HepG2 (cell line): ENCODE data around the gene SPEM2. TPM values are rescaled to one million over a fixed set of nuclear protein-coding genes. Genes with fewer than 3 reads are reported as not detected.

Experiments used
- ATAC-seq: fragments of 200-7000 bp; cut with Tn5 transposase; 3 replicates; pipeline ENCODE4 v1.9.1; 2020; ENCODE audit warnings: mild to moderate bottlenecking, moderate library complexity
- BruUV-seq: library from RNA; stranded (reverse); fragments of 400-500 nt; replicated peaks from 2 replicates; lab custom pipeline; 2021; lab: Mats Ljungman, UMichigan
- CTCF ChIA-PET: fragments of 300-600 bp; formaldehyde crosslinking; extraction: SDS; loops from one replicate; lab custom pipeline; 2021; ENCODE audit warnings: low total read pairs, inconsistent platforms, low intra/inter-chr PET ratio; lab: Yijun Ruan, JAX
- POLR2A ChIA-PET: fragments of 350-600 bp; sonication (Branson Sonifier 250); formaldehyde crosslinking; loops from one replicate; lab custom pipeline; 2020; ENCODE audit warnings: antibody characterized with exemption, inconsistent platforms; lab: Yijun Ruan, JAX
- DNase-seq: peaks from one replicate; pipeline ENCODE4 v3.0.0-alpha.2; 2015; ENCODE audit warnings: low spot score
- FAIRE-seq: peaks from 3 replicates; lab custom pipeline; 2011; peaks lifted over from hg19 to GRCh38; lab: Jason Lieb, UNC
- H2AFZ ChIP-seq: one replicate; pipeline ENCODE4 v1.6.1; 2011; ENCODE audit warnings: low read length, inconsistent platforms
- H3K27ac ChIP-seq: fragments of 300-600 bp; 3 replicates; pipeline ENCODE4 v1.8.0; 2011; ENCODE audit warnings: mixed run types, mild to moderate bottlenecking, mixed read lengths, low read length, inconsistent platforms; ENCODE audit not compliant: insufficient read depth; ENCODE audit errors: extremely low read length
- H3K27me3 ChIP-seq, 2 experiments: fragments of 200-600 bp in 1 of 2; 2 replicates in 1 of 2; 3 replicates in 1 of 2; pipeline versions ENCODE4 v1.6.0 to v1.8.0; 2011; ENCODE audit warnings: low read length in 2 of 2, mild to moderate bottlenecking in 2 of 2, moderate library complexity in 2 of 2, inconsistent platforms in 1 of 2; ENCODE audit not compliant: insufficient read depth in 2 of 2, control insufficient read depth in 1 of 2
- H3K36me3 ChIP-seq, 2 experiments: fragments of 200-600 bp in 1 of 2; replicated peaks in 1 of 2; 2 replicates in 1 of 2; 3 replicates in 1 of 2; pipeline versions ENCODE4 v1.5.1 to v1.8.0; 2011; ENCODE audit warnings: low read length in 2 of 2, inconsistent platforms in 1 of 2; ENCODE audit not compliant: insufficient read depth in 2 of 2, control insufficient read depth in 1 of 2
- H3K4me1 ChIP-seq: 2 replicates; pipeline ENCODE4 v1.5.1; 2012; ENCODE audit warnings: low read length, inconsistent platforms; ENCODE audit not compliant: insufficient read depth
- H3K4me2 ChIP-seq: 2 replicates; pipeline ENCODE4 v1.6.0; 2011; ENCODE audit warnings: low read depth, low read length, inconsistent platforms
- H3K4me3 ChIP-seq, 3 experiments: fragments of 200-600 bp in 1 of 3; sonication (generic), shearing (Covaris generic) in 1 of 3; replicated peaks in 1 of 3; 2 replicates each; pipeline ENCODE4 v1.5.1; 2011 to 2016; ENCODE audit warnings: low read length in 3 of 3, inconsistent platforms in 2 of 3, low read depth in 2 of 3, mild to moderate bottlenecking in 2 of 3, control low read depth in 1 of 3, mixed read lengths in 1 of 3; ENCODE audit not compliant: insufficient read depth in 1 of 3
- H3K79me2 ChIP-seq: one replicate; pipeline ENCODE4 v1.6.1; 2011; ENCODE audit warnings: low read length, inconsistent platforms; ENCODE audit not compliant: insufficient read depth
- H3K9ac ChIP-seq: 2 replicates; pipeline ENCODE4 v1.6.0; 2011; ENCODE audit warnings: mild to moderate bottlenecking, low read depth, low read length, inconsistent platforms; ENCODE audit not compliant: insufficient read depth
- H3K9me3 ChIP-seq: 2 replicates; pipeline ENCODE4 v1.5.1; 2012; ENCODE audit warnings: mild to moderate bottlenecking, low read length
- H4K20me1 ChIP-seq: 2 replicates; pipeline ENCODE4 v1.6.0; 2011; ENCODE audit warnings: inconsistent platforms, mild to moderate bottlenecking, low read length, moderate library complexity; ENCODE audit not compliant: insufficient read depth
- CTCF ChIP-seq: sonication (generic); formaldehyde crosslinking; IDR thresholded peaks from 2 replicates; pipeline ENCODE4 v1.5.0; 2020; ENCODE audit warnings: mild to moderate bottlenecking, missing genetic modification reagents, moderate library complexity
- MEIS1 ChIP-seq: sonication (generic); formaldehyde crosslinking; IDR thresholded peaks from 2 replicates; pipeline ENCODE4 v1.9.0; 2021; ENCODE audit warnings: mild to moderate bottlenecking, missing genetic modification reagents, moderate library complexity, borderline replicate concordance
- NFRKB ChIP-seq: fragments of 450-650 bp; IDR thresholded peaks from 2 replicates; pipeline ENCODE4 v1.6.1; 2017
- POLR2AphosphoS2 ChIP-seq: IDR thresholded peaks from 2 replicates; pipeline ENCODE4 v1.6.1; 2011; ENCODE audit warnings: low read depth, low read length, improper control_type of control experiment
- RBFOX2 ChIP-seq: fragments of 200-400 bp; formaldehyde crosslinking; IDR thresholded peaks from 2 replicates; pipeline ENCODE4 v1.6.1; 2017; ENCODE audit warnings: low read depth, mild to moderate bottlenecking, low read length
- SMYD3 ChIP-seq: sonication (generic); formaldehyde crosslinking; IDR thresholded peaks from 2 replicates; pipeline ENCODE4 v1.8.1; 2023; ENCODE audit warnings: mild to moderate bottlenecking, missing genetic modification reagents
- STAG1 ChIP-seq: sonication (generic); formaldehyde crosslinking; IDR thresholded peaks from 2 replicates; pipeline ENCODE4 v1.4.0; 2020; ENCODE audit warnings: missing genetic modification reagents
- U2AF1 ChIP-seq: fragments of 200-400 bp; formaldehyde crosslinking; optimal IDR thresholded peaks from 2 replicates; pipeline ENCODE3; 2017; ENCODE audit warnings: mild to moderate bottlenecking, low read depth, low read length
- ZKSCAN1 ChIP-seq: fragments of 150-350 bp; IDR thresholded peaks from 2 replicates; pipeline ENCODE4 v1.6.1; 2014; ENCODE audit warnings: low read length
- ZMYM4 ChIP-seq: sonication (generic); formaldehyde crosslinking; IDR thresholded peaks from 2 replicates; pipeline ENCODE4 v1.8.1; 2023; ENCODE audit warnings: mild to moderate bottlenecking, missing genetic modification reagents
- ZNF275 ChIP-seq: sonication (generic); formaldehyde crosslinking; IDR thresholded peaks from 2 replicates; pipeline ENCODE4 v1.8.0; 2022; ENCODE audit warnings: missing genetic modification reagents, mild to moderate bottlenecking, inconsistent platforms, borderline replicate concordance
- ZNF354B ChIP-seq: sonication (generic); formaldehyde crosslinking; IDR thresholded peaks from 2 replicates; pipeline ENCODE4 v1.8.0; 2022; ENCODE audit warnings: mild to moderate bottlenecking, missing genetic modification reagents
- ZNF788 ChIP-seq: sonication (generic); formaldehyde crosslinking; IDR thresholded peaks from 2 replicates; pipeline ENCODE4 v1.5.0; 2020; ENCODE audit warnings: mild to moderate bottlenecking, missing genetic modification reagents, borderline replicate concordance
- WGBS: methylation state at CpG from one replicate; pipeline ENCODE4 v1.1.6; 2017; ENCODE audit warnings: low lambda C conversion rate; 5-methylcytosine and 5-hydroxymethylcytosine counted together
- in situ Hi-C: cut with HindIII; loops from 2 replicates; pipeline ENCODE4 v1.10.0; 2017; ENCODE audit warnings: low pct_unique_long_range_greater_than_20kb; ENCODE audit not compliant: extremely low pct_ligation_motif_present
- intact Hi-C: fragments of 100-400 bp; cut with micrococcal nuclease; formaldehyde crosslinking; loops from one replicate; pipeline ENCODE4 v1.10.0; 2022; ENCODE audit not compliant: unreplicated experiment
- polyA plus RNA-seq, 8 experiments: library from polyadenylated mRNA; depleted of rRNA in 3 of 8; stranded (reverse) in 7 of 8; unstranded in 1 of 8; fragments of >200 nt; fragmentation: Illumina TruSeq in 4 of 8; extraction: Trizol in 4 of 8; gene quantifications; 2 replicates each; pipeline versions ENCODE4 v1.2.1 to v1.2.3, GENCODE V29; 2011 to 2016; ENCODE audit warnings: low read depth in 4 of 8, missing spikeins in 1 of 8, mixed read lengths in 1 of 8; ENCODE audit not compliant: insufficient read depth in 1 of 8
- total RNA-seq, 5 experiments: library from RNA; depleted of rRNA; stranded (reverse); fragments of >200 nt; fragmentation: Illumina TruSeq; extraction: Trizol; gene quantifications; 2 replicates each; pipeline ENCODE4 v1.2.3, GENCODE V29; 2016; ENCODE audit warnings: low read depth in 1 of 5
- TF ChIP-seq, protein P1 (sequence below): sonication (generic); formaldehyde crosslinking; IDR thresholded peaks from 2 replicates; pipeline ENCODE4 v1.5.0; 2020; ENCODE audit warnings: missing genetic modification reagents, mild to moderate bottlenecking, borderline replicate concordance
- TF ChIP-seq, protein P2 (sequence below): sonication (generic); formaldehyde crosslinking; IDR thresholded peaks from 2 replicates; pipeline ENCODE4 v1.4.0; 2020; ENCODE audit warnings: missing genetic modification reagents

Gene SPEM2
- total and polyA plus RNA-seq, 2 of the 13 experiments (the other 11 are each of a cell fraction or from before 2014, with no cell fraction given) = not detected

DNA sequence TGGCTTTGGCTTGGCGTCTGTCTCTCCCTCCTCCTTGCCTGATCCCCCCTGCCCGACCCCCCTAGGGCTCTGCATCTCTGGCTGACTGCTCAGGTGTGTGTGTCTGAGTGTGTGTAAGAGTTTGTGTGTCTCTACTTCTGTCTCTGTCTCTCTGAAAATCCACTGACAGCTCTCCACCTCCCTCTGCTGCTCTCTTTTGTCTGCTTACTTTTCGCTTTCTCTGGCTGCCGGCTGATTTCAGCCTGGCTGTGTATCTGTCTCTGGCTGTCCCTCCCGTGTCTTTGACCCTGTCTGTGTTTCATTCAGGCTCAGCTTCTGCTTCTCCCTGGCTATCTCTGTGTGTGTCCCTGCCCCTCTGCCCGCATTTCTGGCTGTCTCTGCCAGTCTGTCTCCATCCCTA, 9.1 kb upstream of the SPEM2 start:
- ChIA-PET CTCF (no interaction called here), POLR2A (no interaction called here)
- H3K4me1 ChIP-seq = 0 out of 2 replicates have a peak, but pooled peaks cover 13% of the 10 kb centered on the region
- H3K27ac ChIP-seq = no peak overlapping the region
- ATAC-seq (no peak), FAIRE-seq (no peak), DNase-seq (no peak)
- H4K20me1 ChIP-seq = no peaks in the 10 kb centered on the region
- H3K27me3 ChIP-seq = peaks cover 1 to 5% of the 10 kb centered on the region in 2 experiments; a peak in 1 of 5 replicates
- H3K9me3 ChIP-seq = no peaks in the 10 kb centered on the region
- H3K9ac ChIP-seq = no peak overlapping the region
- no peak overlapping the region for H3K4me3 ChIP-seq
- BruUV-seq = no TSS peak
- no peak overlapping the region for H3K4me2 ChIP-seq
- WGBS = 48% methylated on average over 5 of the region's 6 CpGs
- no peaks in the 10 kb centered on the region for H3K36me3 ChIP-seq
- TF ChIP-seq NFRKB (no peak), STAG1 (peak; percentile 39), SMYD3 (CRISPR knock-in tag) (no peak), ZNF275 (CRISPR knock-in tag) (no peak), RBFOX2 (no peak), ZNF354B (CRISPR knock-in tag) (no peak), POLR2AphosphoS2 (no peak), ZKSCAN1 (no peak), CTCF (CRISPR knock-in tag) (peak; percentile 40), U2AF1 (no peak), ZNF788 (CRISPR knock-in tag) (no peak), MEIS1 (CRISPR knock-in tag) (no peak), ZMYM4 (CRISPR knock-in tag) (no peak)
- TF ChIP-seq, protein P1, sequence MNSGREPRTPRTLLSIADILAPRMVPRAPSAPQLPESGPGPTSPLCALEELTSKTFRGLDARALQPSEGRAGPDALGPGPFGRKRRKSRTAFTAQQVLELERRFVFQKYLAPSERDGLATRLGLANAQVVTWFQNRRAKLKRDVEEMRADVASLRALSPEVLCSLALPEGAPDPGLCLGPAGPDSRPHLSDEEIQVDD = no peak
- TF ChIP-seq, protein P2, sequence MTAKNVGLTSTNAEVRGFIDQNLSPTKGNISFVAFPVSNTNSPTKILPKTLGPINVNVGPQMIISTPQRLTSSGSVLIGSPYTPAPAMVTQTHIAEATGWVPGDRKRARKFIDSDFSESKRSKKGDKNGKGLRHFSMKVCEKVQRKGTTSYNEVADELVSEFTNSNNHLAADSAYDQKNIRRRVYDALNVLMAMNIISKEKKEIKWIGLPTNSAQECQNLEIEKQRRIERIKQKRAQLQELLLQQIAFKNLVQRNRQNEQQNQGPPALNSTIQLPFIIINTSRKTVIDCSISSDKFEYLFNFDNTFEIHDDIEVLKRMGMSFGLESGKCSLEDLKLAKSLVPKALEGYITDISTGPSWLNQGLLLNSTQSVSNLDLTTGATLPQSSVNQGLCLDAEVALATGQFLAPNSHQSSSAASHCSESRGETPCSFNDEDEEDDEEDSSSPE (CRISPR knock-in tag) = no peak
- no peaks in the 10 kb centered on the region for H3K79me2 ChIP-seq
- H2AFZ ChIP-seq = no peak overlapping the region
- in situ Hi-C loops (no loop called here), intact Hi-C loops (no loop called here)
